ENCODE measurements around the gene BUD23.

GRCh38 chr7:73716318-73716890 lies 33.0 kb downstream of the BUD23 start:
- TF ChIP-seq EZH2 (IDR thresholded peaks at IDR 0.05; ENCODE audit: borderline replicate concordance, low read depth, low read length, severe bottlenecking): no peak
- TF ChIP-seq, protein P1, sequence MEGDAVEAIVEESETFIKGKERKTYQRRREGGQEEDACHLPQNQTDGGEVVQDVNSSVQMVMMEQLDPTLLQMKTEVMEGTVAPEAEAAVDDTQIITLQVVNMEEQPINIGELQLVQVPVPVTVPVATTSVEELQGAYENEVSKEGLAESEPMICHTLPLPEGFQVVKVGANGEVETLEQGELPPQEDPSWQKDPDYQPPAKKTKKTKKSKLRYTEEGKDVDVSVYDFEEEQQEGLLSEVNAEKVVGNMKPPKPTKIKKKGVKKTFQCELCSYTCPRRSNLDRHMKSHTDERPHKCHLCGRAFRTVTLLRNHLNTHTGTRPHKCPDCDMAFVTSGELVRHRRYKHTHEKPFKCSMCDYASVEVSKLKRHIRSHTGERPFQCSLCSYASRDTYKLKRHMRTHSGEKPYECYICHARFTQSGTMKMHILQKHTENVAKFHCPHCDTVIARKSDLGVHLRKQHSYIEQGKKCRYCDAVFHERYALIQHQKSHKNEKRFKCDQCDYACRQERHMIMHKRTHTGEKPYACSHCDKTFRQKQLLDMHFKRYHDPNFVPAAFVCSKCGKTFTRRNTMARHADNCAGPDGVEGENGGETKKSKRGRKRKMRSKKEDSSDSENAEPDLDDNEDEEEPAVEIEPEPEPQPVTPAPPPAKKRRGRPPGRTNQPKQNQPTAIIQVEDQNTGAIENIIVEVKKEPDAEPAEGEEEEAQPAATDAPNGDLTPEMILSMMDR (IDR thresholded peaks at IDR 0.05; ENCODE audit: borderline replicate concordance, extremely low read depth, low read length, poor library complexity, severe bottlenecking): no peak

Measured in DND-41 (cell line).